DMS53 treated with DMSO at 0.1 percent for 48 hours (cell line): ENCODE results near the gene PLXNB1.

Experiments
- DNase-seq: peaks from one replicate; lab custom pipeline; 2025; ENCODE audit not compliant: unreplicated experiment; lab: John Stamatoyannopoulos, UW

PLXNB1 gene

DNA sequence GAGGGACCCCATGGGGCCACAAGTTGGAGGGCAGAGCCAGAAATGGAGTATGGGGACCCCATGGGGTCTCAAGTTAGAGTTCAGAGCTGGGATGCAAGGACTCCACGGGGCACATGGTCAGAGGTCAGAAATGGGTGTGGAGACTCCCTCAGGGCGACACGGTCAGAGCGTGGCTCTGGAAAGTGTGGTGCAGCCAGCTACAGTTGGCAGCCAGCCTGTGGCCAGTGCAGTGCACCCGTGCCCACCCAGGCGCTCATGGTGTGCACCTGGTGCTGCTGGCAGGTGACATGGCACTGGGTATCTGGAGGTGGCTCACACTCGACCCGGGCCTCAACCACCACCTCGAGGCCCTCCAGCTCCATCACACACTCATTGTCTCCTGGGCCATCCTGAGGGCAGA lies 11.2 kb downstream of the PLXNB1 start:
- DNase-seq = no peak

DNA sequence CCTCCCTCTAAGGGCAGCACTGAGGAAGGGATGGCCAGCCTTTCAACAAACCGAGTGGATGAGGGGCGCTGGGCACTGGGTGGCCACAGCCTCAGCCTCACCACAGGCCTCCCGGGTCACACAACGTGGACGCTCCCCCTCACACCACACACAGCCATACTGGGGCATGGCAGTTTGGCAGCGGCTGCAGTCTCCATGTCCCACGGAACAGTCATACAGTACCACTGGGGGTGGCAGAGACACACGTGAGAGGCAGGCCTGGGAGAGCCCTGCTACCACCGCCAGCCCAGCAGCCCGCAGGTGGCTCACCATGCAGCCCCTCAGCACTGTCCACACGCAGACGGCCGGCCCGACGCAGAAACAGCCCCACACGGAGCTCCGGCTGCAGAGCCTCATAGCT lies 11.7 kb downstream of the PLXNB1 start:
- DNase-seq = no peak

- no peak for DNase-seq
These were observed 12.3 kb downstream of the PLXNB1 start for GRCh38 chr3:48417529-48418108.

DNA sequence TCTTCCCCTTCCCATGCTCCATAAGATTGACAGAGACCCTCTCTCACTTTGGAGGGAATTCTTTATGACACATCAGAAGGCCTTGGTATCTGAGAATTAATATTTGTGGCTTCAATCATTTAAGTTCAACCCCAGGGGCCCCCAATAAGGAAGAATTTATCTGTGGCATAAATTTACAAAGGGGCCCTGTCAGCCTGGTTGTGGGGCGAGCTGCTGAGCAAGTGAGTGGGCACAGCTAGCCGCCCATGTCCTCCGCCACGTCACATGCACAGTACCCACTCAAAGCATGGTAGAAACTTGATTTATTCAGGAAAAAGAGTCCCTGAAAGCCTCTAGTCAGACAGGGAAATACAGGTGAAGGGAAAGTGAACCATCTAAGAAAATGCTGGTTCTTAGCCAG lies 13.3 kb downstream of the PLXNB1 start:
- no peak for DNase-seq

DNA sequence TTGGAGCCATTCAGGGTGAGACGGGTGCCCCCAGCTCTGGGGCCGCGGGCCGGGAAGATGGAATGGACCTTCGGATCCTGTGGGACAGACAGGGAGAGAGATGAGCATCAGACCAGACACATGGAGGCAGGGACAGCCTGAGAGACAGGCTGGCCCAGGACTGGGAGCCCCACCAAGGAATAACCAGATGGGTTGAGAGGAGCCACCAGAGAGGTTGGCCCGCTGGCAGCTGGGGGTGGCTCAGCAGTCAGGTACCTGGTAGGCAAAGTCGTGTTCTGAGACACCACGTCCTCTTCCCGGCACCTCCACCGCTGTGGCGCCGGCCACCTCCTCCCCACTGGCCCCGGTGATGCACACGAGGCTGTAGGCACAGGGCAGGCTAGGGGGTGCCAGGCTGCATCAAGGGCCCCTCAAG lies 13.8 kb downstream of the PLXNB1 start:
- DNase-seq = no peak

DNA sequence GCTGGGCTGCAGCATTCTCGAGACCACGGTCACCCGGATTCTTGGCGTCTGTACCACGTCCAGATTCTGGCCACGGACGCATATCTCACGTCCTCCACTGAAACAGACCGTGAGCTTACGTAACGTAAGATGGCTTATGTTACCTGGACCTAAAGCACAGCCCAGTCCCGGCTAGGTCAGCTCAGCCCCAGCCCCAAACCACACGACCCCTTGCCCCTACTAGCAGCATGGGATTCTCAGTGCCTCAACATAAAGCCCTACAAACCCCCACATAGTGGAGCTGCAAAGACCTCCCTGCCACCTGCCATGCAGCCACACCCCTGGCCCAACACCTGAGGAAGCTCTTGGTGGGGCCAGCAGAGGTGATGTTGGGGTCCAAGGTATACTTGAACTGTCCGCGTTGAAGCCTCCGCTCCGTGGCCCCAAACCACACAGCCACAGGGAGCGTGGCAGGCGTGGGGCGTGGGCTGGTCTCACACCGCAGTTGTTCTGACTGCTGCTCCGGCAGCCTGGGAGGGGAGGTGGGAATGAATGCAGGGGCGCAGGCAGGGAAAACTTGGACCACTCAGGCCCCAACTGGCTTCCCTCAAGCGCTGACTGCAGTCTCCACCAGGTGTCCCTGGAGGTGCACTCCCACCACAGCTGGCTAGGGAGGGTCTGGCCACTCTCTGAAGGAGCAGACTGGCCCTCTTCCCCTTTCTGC lies 14.5 kb downstream of the PLXNB1 start:
- no peak for DNase-seq

DNA sequence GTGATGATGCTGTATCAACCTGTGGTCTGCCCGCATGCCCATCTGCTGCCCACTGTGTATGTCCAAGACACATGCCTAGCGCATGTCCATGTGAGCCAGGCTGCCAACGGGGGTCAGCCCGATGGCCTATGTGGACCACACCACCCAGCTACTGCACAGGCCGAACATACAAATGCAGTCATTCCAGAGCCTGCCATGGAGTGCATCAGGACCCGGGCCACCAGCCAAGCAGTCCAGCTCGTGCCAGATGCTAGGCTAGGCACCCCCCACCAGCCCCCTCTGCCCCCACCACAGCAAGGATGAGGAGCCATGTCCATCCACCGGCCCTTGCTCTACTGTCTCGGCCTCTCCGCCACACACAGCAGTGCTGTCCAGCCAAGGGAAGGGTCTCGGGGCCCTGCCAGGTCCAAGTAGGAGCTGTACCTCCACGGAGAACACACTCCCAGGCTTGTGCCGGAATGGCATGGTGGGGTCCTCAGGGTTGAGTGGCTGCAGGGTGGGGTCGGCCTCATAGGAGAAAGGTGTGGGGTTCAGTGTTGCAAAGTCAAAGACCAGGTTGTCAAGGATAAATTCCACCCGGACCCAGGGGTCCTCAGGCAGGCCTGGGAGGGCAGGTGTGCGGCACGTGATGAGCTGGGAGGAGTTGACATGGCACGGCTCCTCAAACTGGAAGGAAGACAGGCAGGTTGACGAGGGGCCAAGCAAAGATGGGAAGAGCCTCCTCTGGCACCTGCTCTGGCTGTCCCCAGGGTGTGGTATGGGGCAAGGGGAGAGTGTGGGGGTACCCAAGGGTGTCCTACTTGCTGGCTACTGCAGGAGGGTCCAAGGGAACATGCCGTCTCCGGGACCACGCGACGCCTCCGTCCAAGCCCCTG lies 15.3 kb downstream of the PLXNB1 start:
- no peak for DNase-seq

- DNase-seq = no peak
These were observed 16.3 kb downstream of the PLXNB1 start for GRCh38 chr3:48413611-48414010.

DNA sequence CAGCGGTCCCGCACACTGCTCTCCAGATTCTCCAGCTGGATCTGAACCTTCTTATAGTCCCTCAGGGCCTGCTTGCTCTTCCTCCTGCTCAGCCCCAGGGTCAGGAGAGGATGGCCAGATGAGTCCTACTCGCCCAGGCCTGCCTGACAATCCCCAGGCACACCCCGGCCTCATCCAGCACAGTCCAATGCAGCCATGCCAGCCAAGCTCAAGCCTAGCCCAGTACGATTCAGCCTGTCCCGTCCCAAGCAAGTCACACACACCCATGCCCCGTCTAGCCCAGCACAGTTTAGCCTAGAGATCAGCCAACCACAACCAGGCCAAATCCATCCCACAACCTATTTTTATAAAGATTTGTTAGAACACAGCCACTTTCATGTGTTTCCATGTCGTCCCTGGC lies 16.8 kb downstream of the PLXNB1 start:
- no peak for DNase-seq

DNA sequence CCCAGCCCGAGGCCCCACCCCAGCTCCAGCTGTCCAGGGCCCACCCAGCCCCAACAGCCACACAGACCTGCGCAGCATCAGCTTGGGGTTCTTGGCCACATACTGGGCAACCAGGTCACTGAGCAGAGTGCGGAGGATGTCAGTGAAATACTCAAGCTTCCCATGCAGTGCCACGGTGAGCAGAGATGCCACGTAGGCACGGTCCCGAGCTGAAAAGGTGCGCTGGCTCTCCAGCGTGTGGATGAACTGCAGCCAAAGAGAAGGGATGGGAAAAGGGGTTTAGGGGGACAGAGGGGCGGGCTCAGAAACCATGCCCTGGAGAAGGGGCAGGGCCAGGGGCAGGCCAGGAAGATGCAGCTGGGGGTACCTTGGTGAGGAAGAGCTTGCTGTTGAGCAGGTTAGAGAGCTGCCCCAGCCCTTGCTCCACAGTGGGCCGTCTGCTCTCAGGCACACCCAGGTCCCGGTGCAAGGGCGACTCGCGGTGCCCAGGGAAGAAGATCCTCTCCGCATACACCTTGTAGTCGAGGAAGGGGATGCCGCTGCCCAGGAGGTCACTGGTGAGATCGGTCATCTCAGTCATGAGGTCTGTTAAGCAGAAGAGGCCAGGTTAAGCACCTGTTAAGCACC lies 17.4 kb downstream of the PLXNB1 start:
- no peak for DNase-seq

GRCh38 chr3:48411606-48412374 lies 18.1 kb downstream of the PLXNB1 start:
- no peak for DNase-seq

- no peak for DNase-seq
These were observed 18.8 kb downstream of the PLXNB1 start for GRCh38 chr3:48411041-48411588.

- DNase-seq = no peak
These were observed 19.5 kb downstream of the PLXNB1 start for GRCh38 chr3:48410205-48411040.

GRCh38 chr3:48409291-48410201 lies 20.3 kb downstream of the PLXNB1 start:
- DNase-seq = no peak

GRCh38 chr3:48408823-48409281 lies 21.0 kb downstream of the PLXNB1 start:
- DNase-seq = no peak

DNA sequence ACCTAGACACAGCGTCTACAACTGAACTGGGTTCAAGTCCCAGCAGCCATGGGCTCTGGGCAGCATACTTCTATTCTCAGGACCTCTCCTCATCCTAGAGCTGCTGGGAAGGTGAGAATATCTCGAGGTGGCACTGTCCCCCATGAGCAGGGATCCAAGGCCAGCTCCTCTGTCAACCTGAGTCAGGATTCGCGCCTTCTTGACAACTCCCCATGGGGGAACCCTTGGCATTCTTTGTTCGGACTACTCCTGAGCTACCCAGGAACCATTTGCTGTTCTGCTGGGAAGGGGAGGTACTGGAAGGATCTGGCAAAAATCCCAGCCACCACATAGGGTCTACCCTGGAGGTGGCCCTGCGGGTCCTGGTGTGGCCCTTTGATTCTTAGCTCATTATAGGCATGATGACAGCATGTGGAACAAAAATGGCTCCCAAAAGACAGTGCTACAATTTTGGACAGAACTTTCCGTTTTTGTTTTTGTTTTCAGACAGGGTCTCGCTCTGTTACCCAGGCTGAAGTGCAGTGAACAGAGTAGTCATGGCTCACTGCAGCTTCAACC lies 22.3 kb downstream of the PLXNB1 start:
- no peak for DNase-seq

GRCh38 chr3:48406443-48407431 lies 23.1 kb downstream of the PLXNB1 start:
- DNase-seq = no peak
